GM21360 (cell line): ENCODE data around the gene PAX8.
A peak's percentile ranks its signal among the peaks of the same experiment; 100 is the strongest.

Experiments used
- ATAC-seq: cut with Tn5 transposase; IDR thresholded peaks from one replicate; pipeline ENCODE4 v1.9.1; 2021; ENCODE audit warnings: mild to moderate bottlenecking, moderate library complexity; ENCODE audit not compliant: unreplicated experiment

PAX8 gene

DNA sequence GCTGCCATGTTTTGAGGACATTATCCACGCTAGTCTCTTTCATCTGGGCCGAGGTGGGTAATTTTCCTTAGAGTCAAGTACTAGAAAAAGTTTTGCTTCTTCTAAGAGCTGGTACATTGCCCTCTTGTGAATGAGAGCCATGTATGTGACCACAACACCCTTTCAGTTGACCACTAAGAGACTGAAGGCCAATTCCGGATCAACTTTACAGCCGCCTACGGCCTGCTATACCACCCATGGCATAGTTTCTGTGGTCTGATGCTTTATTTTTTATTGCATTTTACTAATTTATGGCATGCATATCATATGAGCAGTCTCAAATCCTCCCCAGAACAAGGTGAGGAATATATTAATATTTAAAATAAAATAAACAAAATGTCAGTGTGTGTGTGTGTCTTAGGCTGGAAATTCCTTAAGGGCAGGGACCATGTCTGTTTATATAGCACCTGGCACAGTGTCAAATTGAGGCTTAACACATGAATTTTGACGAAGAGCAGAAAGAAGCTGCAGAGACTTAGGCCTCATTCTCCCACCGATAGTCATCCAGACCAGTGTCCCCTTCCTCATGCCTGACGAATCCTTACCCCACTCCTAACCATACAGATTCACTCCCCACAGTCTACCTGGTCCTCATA is 69.6 kb downstream of the PAX8 start:
- no peak for ATAC-seq

- no peak for ATAC-seq
These were observed 70.3 kb downstream of the PAX8 start for GRCh38 chr2:113208396-113208795.

DNA sequence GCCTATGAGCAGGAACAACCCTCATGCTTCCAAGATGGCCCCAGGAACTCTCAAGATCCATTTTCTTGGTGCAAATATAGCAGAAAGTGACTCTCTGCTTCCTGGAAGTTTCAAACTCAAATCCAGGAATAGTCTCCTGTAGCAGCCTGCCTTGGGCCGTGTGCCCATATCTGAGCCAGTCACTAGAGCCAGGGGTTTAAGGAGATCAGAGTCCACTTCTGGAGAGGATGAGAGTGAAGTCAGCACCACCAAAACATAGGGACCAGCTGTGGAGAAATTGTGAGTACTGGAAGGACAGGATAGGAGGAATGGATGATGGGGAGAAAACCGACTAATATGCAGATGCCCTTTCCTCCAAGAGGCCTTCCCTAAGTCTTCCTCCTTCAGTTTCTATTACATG is 71.7 kb downstream of the PAX8 start:
- ATAC-seq, result no peak

GRCh38 chr2:113206251-113206650 is 72.5 kb downstream of the PAX8 start:
- ATAC-seq, result no peak

DNA sequence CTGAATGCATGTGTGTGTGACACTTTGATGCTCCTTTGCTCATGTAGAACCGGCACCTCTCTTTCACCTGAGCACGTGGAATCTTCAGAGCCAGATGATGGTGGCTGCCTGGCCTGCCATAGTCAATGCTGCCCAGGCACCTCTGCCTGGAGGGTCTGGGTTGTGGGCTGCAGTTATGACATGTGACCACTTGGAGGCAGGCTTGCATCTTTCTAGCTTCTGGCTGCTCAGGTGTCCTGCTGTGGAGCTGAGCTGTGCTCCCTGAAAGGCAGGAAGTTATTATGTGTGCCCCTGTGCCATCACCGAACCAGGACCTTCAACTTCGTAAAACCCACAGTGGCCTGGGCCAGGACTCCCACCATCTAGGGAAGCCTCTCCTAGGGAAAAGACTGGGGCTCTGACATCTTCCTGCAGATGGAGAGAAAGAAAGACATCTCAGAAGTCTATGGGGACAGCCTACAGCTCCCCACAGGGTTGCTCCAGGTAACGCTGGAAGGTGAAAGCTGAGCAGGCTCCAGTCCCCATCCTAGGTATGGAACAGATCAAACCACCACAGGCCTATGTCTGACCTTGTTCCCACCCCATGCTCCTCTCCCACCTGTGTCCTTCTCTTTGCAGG is 74.7 kb downstream of the PAX8 start:
- peak; percentile 69 for ATAC-seq

DNA sequence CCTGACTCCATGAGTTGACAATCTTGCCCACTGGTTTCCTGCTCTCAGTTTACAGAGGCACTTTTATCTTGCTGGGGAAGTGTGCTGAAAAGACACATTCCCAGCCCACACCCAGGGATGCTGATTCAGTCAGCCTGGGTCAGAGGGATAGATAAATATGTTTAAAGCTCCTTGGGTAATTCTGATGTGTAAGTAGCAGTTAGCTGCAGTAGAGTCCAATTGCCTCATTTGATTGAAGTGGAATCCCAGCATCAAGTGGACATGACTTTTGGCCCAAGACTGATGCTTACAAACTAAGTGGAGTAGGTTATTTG is 75.5 kb downstream of the PAX8 start:
- ATAC-seq, result no peak

- no peak for ATAC-seq
These were observed 76.2 kb downstream of the PAX8 start for GRCh38 chr2:113202305-113203216.

DNA sequence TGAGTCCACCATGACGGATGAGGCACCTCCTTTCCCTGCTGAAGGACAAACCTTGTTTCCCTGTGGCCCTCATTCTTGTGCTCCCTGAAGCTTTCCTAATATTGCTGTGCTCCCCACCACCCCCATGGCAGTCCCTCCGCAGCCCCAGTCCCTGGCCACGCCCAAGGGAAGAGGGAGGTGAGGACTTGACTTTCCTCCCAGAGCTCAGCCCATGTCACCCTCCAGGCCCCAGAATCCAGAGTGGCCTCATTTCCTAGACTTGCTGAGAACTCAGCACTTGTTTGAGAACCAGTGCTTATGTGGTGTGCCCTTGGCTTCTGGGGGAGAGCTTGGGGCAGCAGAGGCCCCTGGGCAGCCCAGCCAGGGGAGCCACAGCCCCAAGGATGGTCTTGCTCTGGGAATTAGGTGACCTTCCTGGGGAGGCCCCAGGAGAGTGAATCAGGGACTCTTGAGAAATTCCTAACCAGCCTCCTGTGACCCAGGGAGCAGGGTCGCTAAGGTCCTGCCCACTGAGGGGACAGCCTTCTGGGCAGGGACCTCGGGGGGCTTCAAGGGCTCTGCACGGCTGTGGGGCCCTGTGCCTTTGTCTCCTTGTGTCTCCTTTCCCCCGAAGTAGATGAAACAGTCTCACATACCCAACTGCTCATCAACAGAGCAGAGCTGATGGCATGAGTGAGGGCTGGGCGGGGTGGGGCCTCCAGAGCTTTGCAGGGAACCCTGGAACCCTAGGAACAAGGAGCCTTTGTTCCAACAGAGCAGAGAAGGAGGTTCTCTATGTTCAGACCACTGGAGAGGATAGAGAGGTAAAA is 77.0 kb downstream of the PAX8 start:
- ATAC-seq, result no peak

DNA sequence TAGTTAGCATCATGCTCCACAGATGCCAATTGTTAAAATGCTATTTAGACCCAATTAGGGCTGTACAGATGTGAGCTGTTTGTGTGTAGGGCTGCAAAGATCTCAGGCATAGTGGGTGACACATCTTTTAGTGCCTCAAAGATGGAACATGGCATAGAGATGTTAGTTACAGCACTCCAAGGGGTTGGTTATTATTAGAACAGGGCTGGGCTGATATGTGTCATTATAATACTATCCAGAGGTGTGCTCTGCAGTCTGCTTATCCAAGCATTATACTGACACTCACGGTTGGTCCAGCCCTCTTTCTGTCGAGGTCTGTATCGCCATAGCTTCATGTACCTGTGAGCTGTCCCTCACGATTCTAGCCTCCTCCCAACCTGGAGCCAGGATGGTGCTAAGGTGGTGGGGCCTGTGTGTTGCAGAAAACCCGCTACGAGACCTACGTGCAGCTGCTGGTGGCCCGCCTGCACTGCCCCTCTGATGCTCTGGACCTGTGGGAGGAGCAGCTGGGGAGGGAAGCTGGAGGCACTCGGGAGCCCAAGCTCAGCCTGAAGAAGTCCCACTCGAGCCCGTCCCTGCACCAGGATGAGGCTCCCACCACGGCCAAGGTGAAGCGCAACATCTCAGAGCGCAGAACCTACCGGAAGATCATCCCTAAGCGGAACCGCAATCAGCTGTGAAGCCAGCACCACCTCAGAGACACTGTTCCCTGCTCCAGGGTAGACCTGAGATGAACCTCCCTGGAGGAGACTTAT is 77.8 kb downstream of the PAX8 start:
- ATAC-seq, result no peak

- ATAC-seq, result no peak
These were observed 78.5 kb downstream of the PAX8 start for GRCh38 chr2:113200236-113200635.

GRCh38 chr2:113198790-113199612 is 79.7 kb downstream of the PAX8 start:
- peak; percentile 70 for ATAC-seq

GRCh38 chr2:113198048-113198789 is 80.5 kb downstream of the PAX8 start:
- no peak for ATAC-seq

- ATAC-seq, result no peak
These were observed 81.2 kb downstream of the PAX8 start for GRCh38 chr2:113197347-113198047.

GRCh38 chr2:113196839-113197238 is 81.9 kb downstream of the PAX8 start:
- ATAC-seq, result no peak

DNA sequence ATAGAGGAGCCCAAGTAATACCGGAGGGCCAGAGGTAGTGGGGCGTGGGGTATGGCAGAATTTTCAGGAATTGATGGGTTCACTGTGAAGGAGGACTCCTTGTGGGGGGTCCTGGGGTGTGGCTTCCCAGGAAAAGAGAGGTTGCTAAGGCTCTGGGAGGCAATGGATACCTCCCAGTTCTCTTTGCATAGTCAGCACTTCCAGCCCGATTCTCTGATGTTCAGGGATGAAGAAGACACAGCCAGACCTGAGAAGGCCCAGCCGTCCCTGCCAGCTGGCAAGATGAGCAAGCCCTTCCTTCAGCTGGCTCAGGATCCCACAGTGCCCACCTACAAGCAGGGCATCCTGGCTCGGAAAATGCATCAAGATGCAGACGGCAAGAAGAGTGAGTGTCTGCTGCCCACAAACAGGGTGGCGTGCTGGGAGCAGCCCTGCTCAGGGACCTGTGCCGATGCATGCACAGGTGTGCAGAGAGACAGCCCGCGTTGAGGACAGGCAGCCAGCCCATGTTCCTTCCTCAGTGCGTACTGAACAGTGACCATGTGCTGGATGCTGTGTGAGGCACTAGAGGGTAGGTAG is 82.7 kb downstream of the PAX8 start:
- no peak for ATAC-seq

GRCh38 chr2:113192459-113193100 is 86.1 kb downstream of the PAX8 start:
- ATAC-seq, result no peak

DNA sequence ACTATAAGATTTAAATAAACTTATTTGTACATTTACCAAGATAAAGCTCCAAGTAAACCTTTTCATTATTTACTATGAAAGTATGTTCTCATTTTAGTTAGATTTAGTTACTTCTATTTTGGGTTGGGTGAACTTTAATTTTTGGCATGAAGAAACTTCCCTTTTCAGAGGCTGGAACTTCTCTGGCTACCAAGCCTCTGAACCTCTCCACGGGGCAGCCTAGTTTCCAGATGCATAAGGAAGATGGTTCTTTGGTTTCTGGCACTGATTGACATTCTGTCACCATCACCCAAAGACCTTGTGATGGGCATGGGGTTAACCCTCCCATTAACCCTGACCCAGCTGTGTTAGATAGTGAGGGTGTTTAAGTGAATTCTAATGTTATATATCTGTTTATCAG is 87.8 kb downstream of the PAX8 start:
- ATAC-seq, result no peak

DNA sequence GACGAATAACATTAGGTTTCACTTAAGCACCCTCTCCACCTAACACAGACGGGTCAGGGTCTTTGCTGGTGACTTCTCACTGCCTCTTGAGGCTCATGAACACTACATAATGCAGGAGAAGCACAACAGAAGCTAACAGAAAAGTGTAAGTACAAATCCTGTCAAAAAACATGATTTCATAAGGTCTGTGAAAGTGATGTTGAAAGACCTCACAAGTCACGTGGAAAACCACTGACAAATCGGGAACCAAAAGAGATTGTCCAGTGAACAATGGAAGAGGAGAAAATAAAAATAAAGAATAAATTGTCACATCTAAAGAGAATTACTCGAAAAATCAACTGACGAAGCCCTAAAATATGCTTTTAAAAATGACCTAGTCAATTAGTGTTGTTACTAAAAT is 91.0 kb downstream of the PAX8 start:
- ATAC-seq, result no peak
